Activated CD4-positive, alpha-beta T cell treated with anti-CD3 and anti-CD28 coated beads, Interleukin-2, Interleukin-4, amounts not matched to agents 100 ng/mL and 50 ng/mL, durations not matched to agents 16 hours and 8 hours (primary cell): ENCODE results near the gene HSF2BP.
"Not testable (repeated sequence)": the region's sequence is repeated elsewhere in the genome, so short reads cannot be mapped to it uniquely, and the experiment has no call there.

Source experiments
- DNase-seq: peaks from one replicate; pipeline ENCODE4 v3.0.0-alpha.2; 2020; ENCODE audit warnings: low spot score

HSF2BP gene

DNA sequence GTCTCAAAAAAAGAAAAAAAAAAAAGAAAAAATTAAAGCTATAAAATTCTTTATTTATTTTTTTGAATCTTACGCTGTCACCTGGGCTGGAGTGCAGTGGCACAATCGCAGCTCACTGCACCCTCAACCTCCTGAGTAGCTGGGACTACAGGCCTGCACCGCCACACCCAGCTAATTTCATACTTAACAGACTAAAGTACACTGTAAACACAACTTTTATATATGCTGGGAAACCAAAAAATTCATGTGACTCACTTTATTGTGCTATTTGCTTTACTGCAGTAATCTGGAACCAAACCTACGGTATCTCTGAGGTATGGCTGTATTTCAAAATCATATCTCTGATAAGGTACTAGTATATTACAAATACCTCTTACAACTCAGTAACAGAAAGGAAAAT lies 40.3 kb downstream of the HSF2BP start:
- no peak for DNase-seq

GRCh38 chr21:43616861-43617260 lies 42.4 kb downstream of the HSF2BP start:
- DNase-seq, result not testable (repeated sequence)

- no peak for DNase-seq
These were observed 44.4 kb downstream of the HSF2BP start for GRCh38 chr21:43614839-43615238.

DNA sequence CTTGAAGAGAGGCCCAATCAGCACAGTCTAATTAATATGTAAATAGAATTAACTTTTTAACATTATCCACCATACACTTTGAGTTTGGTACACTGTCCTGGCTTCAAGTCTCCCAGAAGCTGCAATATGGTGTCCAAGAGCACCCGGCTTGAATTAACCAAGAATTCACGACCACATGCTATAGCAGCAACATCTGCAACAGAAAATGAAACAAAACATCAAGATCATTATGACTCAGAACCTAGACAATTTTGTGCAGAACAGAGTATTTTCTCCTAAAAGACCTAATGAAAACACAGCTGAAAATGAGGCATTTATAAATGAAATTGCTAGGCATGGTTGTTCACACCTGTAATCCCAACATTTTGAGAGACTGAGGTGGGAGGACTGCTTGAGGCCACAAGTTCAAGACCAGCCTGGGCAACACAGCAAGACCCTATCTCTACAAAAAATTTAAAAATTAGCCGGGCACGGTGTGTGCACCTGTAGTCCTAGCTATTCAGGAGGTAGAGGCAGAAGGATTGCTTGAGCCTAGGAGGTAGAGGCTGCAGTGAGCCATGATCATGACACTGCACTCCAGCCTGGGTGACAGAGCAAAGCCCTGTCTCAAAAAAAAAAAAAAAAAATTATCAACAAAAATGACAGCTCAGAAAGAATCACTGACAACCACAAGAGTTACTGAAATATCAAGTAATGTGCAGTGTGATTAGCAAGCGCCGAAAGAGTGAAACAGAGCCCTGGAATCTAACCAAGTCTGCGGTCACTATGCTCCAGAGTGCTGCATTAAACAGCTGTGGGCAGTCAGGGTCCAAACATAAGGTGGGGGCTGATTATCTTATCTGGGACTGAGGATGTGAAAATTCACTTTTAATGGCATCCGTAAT lies 45.3 kb downstream of the HSF2BP start:
- DNase-seq, result peak; percentile 54

- peak; percentile 13 for DNase-seq
These were observed 47.5 kb downstream of the HSF2BP start for GRCh38 chr21:43611598-43612369.

DNA sequence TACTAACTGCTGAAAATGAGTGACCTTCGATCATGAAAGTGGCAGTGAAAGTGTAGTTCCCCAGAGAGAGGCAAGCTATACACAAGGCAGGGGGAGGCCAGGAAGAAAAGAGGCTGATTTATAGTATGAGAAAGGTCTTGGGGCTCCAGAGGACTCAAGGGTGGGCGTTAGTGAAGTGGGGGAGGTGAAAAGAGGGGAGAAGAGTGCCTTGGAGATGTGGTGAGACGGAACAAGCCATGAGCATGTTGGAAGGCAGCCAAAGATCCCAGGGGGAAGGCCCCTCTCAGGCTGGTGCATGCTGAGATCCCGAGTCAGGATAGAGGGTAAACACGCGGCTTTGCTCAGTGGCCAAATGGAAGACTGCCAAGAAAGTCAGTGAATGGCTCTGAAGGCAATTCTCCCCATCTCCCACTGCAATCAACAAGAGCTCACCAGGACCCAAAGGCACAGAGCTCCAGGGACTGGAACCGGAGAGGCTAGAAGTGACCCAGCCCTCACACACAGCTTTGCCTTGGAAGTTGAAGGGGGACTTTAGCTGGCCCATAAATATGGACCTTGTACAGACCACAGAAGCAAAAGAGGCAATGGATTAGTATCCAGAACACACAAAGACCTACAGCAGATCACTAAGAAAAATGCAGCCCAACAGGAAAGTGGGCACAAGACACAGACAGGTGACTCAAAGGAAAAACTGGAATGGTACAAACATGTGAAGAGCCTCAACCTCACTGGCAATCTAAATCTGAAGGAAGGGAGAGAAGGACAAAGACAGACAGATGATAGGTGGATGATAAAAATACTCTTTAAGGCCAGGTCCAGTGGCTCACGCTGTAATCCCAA lies 49.6 kb downstream of the HSF2BP start:
- DNase-seq, result no peak

- no peak for DNase-seq
These were observed 50.6 kb downstream of the HSF2BP start for GRCh38 chr21:43608664-43609063.

- no peak for DNase-seq
These were observed 51.1 kb downstream of the HSF2BP start for GRCh38 chr21:43608225-43608624.

DNA sequence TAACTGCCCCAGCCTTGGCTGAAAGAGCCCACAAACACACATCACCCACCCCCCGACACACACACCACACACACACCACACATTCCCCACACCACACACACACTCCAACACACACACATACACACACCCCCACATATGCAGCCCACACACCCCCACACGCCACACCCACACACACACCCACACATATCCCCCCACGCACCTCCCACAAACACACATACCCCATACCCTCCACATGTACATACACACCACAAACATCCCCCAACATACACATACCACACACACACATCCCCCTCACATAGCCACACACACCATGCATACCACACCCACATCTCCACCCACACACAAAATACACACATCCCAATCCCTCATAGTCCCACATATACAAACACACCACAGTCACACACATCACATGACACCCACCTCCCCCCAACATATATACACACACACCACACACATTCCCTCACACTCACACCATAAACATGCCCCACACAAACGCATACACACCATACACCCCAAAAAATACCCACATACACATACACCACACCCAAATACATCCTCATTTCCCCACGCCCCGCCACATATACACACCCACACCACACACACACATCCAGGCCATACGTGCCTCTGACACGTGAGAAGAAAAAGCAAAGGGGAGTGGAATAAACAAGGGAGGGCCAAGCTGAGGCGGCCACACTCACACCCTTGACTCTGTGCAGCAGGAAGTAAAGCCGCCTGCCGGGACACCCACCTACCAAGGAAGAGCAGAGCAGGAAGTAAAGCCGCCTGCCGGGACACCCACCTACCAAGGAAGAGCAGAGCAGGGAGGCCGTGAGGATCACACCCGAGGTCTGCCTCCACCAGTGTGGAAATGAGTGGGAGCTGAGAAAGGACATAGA lies 53.7 kb downstream of the HSF2BP start:
- DNase-seq, result no peak

- no peak for DNase-seq
These were observed 54.6 kb downstream of the HSF2BP start for GRCh38 chr21:43604505-43605204.

- DNase-seq, result no peak
These were observed 55.4 kb downstream of the HSF2BP start for GRCh38 chr21:43603641-43604504.

DNA sequence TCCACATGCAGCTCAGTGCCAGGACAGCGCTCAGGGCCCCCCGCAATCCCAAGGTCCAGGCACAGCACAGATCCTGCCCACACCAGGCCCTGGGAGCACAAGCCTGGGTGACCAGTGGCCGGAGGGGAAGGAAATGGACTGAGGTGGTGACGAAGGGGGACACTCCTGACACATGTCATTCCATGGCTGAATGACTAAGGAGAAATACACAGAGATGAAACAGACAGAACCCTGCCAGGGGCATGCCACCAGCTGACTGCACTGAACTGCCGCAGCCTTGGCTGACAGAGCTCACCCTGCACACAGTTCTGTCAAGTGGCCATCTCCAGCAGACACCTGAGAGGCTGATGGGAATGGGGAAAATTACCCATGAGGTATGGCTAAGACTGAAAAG lies 56.1 kb downstream of the HSF2BP start:
- no peak for DNase-seq

GRCh38 chr21:43602266-43603232 lies 56.7 kb downstream of the HSF2BP start:
- no peak for DNase-seq

DNA sequence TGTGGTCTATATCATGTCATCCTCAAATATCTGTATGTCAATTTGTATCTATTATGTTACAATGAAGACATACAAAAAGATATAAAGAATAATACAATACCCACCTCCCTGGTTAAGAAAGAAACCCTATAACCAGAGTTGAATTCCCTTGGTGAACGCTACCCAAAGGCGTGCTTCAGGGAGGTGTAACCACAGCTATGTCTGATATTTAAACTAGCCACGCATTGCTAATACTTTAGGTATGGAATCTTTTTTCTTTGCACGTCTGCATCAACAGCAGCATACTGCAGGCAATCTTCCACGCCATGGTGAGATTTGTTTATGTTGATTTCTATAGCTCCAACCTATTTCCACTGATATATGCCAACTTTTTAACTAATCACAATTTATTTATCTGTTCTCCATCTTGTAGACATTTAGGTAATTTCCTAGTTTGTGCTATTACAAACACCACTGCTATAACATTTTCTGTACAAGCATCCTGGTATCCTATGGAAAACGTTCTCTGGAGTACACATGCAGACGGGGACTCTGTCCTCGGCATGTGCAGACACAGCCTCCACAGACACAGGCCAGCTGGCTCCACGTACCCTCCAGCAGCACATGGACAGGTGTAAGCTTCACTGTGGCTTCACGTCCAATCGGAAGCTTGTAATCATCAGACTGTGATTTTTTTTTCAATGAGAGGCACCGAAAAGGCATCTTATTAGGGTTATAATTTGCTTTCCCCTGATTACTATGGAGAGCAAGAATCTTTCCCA lies 58.5 kb downstream of the HSF2BP start:
- DNase-seq, result no peak

DNA sequence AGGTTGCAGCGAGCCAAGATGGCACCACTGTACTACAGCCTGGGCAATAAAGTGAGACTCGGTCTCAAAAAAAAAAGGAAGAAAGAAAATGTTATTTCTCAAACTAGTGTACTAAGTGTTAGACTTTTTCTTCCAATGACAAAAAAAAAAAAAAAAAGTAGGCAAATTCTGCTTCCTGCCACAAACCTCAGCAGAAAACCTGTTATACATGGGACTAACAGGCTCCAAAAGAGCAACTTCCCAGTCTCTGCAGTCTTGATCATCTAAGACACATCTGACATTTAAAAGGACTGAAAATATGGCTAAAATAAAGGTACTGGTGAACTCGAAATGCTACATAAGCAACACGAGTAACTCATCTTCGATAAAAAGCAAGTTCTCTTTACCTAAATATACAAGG lies 59.6 kb downstream of the HSF2BP start:
- no peak for DNase-seq

DNA sequence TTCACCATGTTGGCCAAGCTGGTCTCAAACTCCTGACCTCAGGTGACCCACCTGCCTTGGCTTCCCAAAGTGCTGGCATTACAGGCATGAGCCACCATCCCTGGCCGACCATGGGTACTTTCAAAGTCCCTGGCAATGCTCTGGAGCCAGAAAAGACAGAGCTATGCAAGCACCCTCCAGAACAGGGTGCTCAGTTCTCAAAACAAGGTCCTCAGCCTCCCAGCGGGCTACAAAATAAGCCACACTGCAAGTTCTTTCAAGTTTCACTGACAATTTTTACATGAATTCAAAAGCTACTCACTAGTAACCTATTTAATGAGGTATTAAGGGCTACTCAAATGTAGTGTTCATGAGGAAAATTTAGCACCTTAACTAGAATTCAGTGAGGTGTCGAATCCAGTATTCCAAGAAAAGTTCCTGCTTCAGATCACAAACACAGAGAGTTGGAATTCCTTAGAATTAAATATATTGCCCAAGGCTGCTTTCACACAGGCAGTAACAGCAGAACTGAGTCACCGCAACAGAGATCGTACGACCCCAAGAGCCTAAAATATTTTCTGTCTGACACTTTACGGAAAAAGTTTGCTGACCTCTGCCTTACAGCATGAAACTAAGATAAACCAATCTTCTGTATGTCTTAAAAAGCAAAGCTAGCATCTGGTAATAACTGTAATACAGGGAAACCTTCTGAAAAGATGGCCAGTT lies 60.7 kb downstream of the HSF2BP start:
- no peak for DNase-seq
